HG03565 (cell line): ENCODE data around the gene PPP1R37.

Experiments
- ATAC-seq: cut with Tn5 transposase; IDR thresholded peaks from one replicate; pipeline ENCODE4 v1.9.1; 2021; ENCODE audit warnings: mild to moderate bottlenecking, moderate library complexity; ENCODE audit not compliant: unreplicated experiment

The PPP1R37 gene

DNA sequence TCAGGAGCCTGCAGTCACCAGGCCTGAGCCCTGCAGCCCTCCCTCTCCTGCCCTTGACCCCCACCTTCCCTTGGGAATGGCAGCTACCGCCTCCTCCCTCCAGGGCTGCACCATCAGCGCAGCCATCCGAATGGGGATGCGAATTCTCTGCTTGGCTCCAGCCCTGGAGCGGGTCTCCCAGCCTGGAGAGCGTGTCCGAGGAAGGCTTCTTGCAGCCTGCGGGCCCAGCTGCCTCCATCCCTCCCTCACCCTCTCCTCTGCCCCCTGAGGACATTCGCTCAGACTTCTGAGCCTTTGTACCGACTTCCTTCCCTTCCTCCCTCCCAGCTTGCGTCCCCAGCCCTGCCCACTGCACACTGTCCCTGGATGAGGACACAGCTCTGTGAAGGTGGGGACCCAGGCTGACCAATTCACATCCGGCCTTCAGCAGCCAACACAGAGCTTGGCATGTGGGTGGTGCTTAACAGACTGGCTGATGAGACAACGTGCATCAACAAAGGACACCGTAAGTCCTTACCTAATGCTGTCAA lies 73.8 kb downstream of the PPP1R37 start:
- no peak for ATAC-seq

GRCh38 chr19:45168767-45169351 lies 75.9 kb downstream of the PPP1R37 start:
- ATAC-seq: no peak

DNA sequence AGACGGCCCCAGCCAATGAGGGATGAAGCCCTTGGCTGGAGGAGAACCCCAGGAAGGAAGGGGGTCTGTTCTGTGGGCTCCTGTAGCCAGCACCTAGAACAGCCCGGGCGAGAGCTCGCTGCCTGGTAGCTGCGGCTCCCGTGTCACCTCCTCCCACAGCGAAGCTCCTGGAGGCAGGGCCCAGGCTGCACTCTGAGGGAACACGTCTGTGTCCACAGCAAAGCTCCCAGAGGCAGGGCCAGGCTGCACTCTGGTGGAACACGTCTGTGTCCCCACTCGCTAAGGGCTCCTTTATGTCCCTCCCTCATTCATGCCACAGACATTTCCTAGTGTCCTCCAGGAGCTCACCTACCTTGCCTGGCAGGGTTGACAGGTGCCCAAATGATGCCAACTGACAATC lies 76.6 kb downstream of the PPP1R37 start:
- ATAC-seq: no peak

DNA sequence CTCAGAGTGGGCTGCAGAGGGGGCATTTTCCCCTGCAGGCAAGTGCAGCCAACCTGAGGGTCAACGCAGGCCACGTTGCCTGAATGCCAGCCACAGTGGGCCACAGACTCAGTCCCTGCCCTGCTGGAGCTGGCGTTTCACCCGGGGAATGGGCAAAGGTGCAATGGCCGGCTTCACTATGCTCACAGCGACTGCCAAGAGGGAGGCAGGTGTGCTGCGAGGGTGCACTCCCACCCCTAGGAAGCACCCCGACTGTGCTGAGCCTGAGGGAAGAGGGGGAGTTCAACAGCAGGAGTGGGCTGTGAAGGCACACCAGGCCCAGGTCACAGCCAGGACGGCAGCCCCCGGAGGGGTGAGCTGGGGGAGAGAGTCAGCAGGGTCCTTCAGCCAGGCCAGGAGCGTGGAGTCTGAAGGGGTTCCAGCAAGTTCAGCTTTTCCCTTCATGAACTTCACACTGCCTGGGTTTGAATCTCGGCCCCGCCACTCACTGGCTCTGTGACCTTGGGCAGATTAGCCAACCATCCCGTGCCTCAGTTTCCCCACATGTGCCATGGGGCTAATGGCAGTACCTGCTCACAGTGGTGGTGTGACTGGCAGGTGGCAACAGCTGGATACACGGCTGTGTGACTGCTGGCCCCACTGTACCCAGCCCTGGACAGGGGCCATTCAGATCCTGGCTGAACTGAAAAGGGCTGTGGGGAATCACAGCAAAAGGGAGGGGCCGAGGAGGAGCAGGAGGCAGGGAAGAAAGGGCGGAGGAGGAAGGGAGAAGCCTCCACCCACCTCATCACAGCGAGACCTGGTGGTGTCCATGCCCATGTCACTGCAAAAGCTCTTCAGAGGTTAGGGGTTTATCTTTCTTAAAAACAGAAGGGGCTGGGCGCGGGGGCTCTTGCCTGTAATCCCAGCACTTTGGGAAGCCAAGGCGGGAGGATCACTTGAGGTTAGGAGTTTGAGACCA lies 77.4 kb downstream of the PPP1R37 start:
- no peak for ATAC-seq

DNA sequence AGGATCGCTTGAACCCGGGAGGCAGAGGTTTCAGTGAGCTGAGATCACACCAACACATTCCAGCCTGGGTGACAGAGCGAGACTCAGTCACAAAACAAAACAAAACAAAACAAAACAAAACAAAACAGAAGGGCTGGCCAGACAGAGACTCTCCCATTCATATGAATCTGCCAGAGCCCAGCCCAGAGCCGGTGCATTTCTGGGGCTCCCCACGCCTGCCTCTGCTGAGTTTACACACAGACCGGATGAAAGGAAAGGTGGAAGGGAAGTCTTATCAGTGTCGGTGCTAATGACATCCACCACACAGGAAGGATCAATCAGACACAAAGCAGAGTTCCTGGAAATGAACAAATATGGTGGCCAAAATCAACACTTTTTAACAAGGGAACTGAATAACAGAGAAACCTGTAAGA lies 78.2 kb downstream of the PPP1R37 start:
- no peak for ATAC-seq

DNA sequence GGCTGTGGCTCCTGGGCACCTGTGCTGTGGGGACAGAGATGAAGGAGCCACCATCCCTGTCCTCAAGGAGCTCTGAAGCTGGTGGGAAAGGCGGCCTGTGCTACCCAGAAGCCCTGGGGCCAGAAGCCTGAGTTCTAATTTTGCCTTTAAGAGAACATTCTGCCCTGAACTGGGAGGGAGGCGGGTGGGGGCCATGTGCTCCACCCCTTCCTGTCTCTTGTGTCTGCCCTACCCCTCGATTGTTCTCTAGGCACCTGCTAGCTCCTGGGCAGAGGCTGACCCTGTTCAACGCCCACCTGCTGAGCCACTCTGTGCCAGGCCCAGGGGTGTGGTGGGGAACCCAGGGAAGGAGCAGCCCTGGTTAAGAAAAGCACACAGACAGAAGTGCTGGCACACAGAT lies 79.2 kb downstream of the PPP1R37 start:
- ATAC-seq: no peak

- ATAC-seq: no peak
Measured at GRCh38 chr19:45172611-45173208, 79.7 kb downstream of the PPP1R37 start.

DNA sequence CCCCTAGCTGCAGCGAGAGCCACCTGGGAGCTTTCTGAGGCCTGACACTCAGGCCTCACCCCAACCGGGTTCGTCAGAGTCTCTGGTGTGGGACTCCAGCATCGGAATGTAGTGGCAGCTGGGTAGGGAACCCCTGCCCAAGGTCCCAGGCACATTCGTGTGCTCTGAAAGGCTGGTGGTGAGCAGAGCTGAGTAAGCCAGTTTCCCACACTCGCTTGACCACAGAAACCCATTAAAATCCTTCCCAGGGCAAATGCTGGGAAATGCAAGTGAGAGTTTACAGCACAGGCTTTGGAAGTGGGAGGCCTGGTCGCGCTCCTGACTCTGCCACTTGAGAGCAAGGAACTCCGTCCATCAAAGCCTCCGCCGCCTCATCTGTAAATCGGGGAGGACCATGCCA lies 80.8 kb downstream of the PPP1R37 start:
- ATAC-seq: no peak

DNA sequence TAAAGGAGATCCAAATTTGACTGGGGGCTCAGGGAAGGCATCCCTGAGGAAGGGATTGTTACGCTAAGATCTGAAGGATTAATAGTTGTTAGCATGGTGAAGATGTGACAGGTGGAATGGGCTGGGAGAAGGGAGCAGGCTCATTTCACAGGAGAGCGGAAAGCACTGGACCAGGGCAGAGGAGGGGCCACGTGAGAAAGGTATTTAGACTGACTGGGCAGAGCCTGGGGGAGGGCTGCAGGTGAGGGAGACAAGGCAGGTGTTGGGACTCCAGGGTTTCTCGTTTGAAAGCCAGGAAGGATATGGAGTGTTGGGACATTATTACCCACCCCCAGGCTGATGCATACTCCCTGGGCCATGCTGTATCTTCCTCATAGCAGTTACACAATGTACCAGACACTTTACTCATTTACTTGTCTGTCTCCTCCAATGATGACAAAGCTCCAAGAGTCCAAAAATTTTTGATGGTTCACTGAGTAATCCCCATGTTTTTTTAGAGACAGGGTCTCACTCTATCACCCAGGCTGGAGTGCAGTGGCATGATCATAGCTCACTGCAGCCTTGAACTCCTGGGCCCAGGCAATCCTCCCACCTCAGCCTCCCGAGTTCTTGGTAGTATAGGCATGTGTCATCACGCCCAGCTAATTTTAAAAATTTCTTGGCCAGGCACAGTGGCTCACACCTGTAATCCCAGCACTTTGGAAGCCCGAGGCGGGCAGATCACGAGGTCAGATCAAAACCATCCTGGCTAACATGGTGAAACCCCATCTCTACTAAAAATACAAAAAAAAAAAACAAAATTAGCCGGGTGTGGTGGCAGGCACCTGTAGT lies 82.8 kb downstream of the PPP1R37 start:
- ATAC-seq: no peak

DNA sequence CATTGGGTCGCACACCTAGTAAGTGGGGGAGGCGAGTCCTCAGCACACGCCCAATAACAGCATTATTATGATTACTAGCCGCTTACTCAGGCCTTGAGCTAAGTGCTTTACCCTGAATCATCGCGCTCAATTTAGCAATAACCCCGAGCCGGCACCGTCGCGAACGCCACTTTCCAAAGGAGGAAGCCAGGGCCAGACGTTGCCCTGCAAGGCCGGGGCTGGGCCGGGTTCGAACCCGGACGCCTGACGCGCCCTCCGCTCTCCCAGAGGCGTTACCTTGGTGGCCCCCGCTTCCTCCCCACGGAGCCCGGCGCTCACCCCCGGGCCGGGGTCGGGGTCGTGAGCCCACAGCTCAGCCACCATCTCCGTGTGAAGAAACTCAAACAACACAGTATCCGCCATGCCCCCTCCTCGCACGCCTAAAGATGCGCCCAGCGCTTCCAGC lies 84.9 kb downstream of the PPP1R37 start, which contains the start of gene TRAPPC6A:
Gene TRAPPC6A, minus strand, starts transcription at position 421 of the 445 bp plus-strand sequence. Its CDS starts 19 bp downstream, at position 402.
- no peak for ATAC-seq

DNA sequence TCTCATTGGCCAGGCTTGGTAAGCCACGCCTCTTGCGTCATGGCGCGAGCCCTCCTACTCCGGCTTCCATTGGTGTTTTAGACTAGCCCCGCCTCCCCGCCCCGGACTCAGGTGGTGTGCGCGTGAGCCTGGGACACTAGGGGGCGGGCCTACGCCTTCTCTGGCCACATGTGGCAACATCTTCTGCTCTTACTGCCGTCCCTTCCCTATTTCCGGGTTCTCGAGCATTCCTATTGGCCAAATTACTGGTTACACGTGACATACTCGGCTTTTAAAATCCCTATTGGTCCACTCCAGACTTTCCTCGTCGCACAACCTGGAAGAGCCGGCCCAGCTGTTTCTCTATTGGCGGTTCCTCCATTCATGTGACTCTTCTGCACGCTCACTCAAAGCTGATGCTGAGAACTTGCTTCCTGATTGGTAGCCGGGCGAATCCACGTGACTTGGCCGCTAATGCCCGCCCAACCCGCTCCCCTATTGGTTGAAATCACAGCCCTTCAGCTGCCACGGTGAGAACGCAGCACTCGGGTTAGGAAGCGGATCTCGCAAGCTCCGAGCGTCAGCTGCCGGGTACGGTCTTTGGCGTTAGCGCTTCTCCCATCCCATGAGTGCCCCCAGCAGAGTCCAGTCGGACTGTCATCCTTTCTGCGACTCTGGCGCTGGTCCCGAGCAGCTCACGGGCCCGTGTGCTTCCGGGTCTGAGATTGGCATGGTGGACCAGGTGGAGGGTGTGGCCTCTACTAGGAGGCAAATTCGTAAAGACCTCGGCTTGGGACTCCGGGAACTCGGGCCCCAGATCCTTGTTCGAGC lies 85.5 kb downstream of the PPP1R37 start, which contains the start of gene BLOC1S3:
Gene BLOC1S3, plus strand, starts transcription at position 523 of the 810 bp plus-strand sequence. CDS start 513 bp downstream, outside the sequence.
- peak; percentile 74 for ATAC-seq

GRCh38 chr19:45179072-45179891 lies 86.3 kb downstream of the PPP1R37 start:
- ATAC-seq: no peak

- ATAC-seq: no peak
Measured at GRCh38 chr19:45179892-45180370, 87.0 kb downstream of the PPP1R37 start.

DNA sequence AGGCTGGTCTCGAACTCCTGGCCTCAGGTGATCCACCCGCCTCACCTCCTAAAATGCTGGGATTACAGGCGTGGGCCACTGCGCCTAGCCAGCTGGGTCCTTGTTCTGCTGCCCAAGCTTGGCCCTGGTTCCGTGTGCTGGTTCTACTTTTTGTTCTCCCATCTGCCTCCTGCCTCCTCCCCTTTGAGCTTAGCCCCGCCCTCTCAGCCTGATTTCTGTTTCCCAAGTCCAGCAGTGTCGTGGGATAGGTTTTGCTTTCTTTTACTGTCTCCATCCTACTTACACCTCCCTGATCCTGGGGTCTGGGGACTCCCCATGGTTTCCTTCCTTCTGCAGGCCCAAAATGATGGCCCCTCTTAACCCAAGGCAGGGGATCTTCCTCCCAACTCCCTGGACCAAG lies 88.0 kb downstream of the PPP1R37 start:
- ATAC-seq: no peak

DNA sequence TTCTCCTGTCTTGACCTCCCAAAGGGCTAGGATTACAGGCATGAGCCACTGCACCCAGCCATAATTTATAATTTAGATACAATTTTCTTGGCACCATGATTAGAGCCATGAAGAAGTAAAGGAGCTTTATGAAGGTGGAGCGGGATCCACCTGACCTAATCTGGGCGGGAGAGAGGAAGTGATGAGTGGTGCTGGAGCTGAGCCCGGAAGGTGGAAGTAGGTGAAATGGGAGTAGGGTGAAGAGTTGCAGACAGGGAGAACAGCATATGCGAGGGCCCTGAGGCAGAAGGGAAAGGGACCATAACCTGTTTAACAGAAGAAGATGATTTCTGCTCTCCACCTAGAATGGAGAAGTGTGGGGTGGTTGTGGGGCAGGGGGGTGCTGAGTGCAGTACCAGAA lies 89.8 kb downstream of the PPP1R37 start:
- ATAC-seq: no peak

DNA sequence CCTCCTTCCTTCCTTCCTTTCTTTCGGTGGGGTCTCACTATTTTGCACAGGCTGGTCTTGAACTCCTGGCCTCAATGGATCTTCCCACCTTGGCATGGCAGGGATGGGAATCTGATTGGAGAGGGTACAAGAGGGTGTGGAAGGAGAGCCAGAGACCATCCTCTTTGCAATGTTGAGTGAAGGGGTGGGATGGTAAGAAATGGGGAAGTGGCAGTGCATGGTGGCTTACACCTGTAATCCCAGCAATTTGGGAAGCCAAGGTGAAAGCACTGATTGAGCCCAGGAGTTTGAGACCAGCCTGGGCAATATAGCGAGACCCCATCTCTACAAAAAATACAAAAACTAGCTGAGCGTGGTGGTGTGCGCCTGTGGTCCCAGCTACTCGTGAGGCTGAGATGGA lies 91.1 kb downstream of the PPP1R37 start:
- ATAC-seq: no peak

DNA sequence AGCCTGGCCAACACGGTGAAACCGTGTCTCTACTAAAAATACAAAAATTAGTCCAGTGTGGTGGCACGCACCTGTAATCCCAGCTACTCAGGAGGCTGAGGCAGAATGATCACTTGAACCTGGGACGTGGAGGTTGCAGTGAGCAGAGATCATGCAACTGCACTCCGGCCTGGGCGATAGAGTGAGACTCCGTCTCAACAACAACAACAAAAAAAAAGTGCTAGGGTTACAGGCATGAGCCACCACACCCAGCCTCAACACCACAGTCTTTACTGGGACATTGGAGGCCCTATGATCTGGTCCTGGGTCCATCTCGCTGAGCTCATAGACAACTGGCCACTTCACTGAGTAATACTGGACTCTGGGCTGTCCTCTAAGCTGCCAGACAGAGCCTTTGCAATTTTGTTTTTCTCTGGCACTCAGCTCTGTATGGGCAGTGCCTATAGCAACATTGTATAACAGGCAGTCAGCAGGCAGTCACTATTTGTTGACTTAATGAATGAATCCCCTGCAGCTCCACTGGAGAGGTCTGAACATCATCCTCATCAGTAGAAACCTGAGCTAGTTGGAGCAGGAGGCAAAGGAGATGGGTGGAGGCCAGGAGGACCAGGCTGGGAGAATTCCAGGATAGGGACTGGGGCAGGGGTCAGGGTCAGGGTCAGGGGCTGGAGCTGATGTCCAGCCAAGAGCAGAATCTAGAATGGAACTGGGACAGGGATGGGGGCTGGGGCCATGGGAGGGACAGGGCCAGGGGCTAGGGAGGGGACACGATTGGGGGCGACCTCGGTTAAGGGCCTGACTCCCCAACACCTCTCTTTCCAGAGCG lies 93.7 kb downstream of the PPP1R37 start:
- no peak for ATAC-seq
